ENCODE results near the gene PLEK. TPM values are rescaled to one million over a fixed set of nuclear protein-coding genes. Genes with fewer than 3 reads are reported as not detected.

Gene PLEK
- total and polyA plus RNA-seq, 9 of the 15 experiments (the other 6 are each of a cell fraction or from before 2014, with no cell fraction given): 0.14 to 1.2 (median 0.36) TPM

DNA sequence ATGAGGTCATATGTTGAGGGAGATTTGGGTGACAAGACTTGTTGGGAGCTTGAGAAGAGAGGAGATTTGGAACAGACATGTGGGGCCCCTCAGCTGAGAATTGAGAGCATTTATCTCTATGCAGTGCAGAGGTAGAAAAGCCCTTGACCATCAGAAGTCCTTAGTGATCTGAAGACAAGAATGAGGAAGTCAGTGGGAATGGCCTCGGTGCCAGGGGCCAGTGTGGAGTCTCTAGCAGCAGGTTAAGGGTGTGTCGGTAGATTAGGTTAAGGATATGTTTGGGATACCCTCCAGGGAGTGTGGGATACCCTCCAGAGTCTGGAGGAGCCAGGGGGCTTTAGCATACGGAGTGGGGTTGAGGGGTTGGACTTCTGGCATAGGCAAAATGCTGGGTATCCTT lies 60.4 kb downstream of the PLEK start:
- WGBS (ENCODE audit: insufficient coverage, low coverage, missing lambda C conversion rate): 23% methylated on average over 3 of the region's 3 CpGs
- BruUV-seq (replicated peaks): no TSS peak
- Histone ChIP-seq H3K9me3 (replicated peaks; ENCODE audit: control insufficient read depth, insufficient read depth, low read depth, low read length) (no peaks in the 10 kb centered on the region), H3K9ac (ENCODE audit: insufficient read depth in 1 of 2, low read depth in 2 of 2, low read length in 2 of 2) (no peak overlapping the region), H2AFZ (ENCODE audit: low read depth, low read length) (peak overlapping the region; percentile 15; the same call in 1 of the 2 replicates), H3K36me3 (ENCODE audit: control insufficient read depth, insufficient read depth, low read length) (no peaks in the 10 kb centered on the region), H3K4me2 (ENCODE audit: insufficient read depth, low read length) (no peak overlapping the region), H3K27me3 (ENCODE audit: control insufficient read depth in 2 of 2, insufficient read depth in 2 of 2, low read length in 2 of 2) (no peaks in the 10 kb centered on the region), H3K4me3 (no peak overlapping the region), H3K27ac (ENCODE audit: extremely low read depth, low read depth, low read length) (no peak overlapping the region), H3K79me2 (ENCODE audit: control insufficient read depth, insufficient read depth, low read length) (no peaks in the 10 kb centered on the region), H3K9me1 (ENCODE audit: control insufficient read depth, insufficient read depth, low read length) (no peaks in the 10 kb centered on the region), H3K4me1 (replicated peaks in 1 of 2; ENCODE audit: control insufficient read depth in 2 of 2, insufficient read depth in 2 of 2, low read length in 2 of 2) (peaks cover 5 to 47% of the 10 kb centered on the region in 2 experiments), H4K20me1 (replicated peaks; ENCODE audit: control insufficient read depth, insufficient read depth, low read length) (no peaks in the 10 kb centered on the region)
- TF ChIP-seq ZNF668 (CRISPR knock-in tag; IDR thresholded peaks at IDR 0.05) (no peak), ETS2 (tag; IDR thresholded peaks at IDR 0.05; ENCODE audit: borderline replicate concordance, poor library complexity, severe bottlenecking) (no peak), SPI1 (IDR thresholded peaks at IDR 0.05; ENCODE audit: borderline replicate concordance, low read depth, low read length) (peak; percentile 90)
- ATAC-seq (no peak), DNase-seq (ENCODE audit: extremely low read depth in 1 of 4, low spot score in 3 of 4) (no peak), FAIRE-seq (no peak)
- CTCF ChIA-PET (ENCODE audit: low intra/inter-chr PET ratio): no interaction called here
- intact Hi-C loops (cut with micrococcal nuclease) (no loop called here), in situ Hi-C loops (cut with MboI) (no loop called here)
- POLR2A ChIA-PET: interaction anchor here (0.6 to 1.5 kb wide), 3 partner anchors 11 to 141 kb away, joined by 3 read pairs; no protein-coding TSS in a partner anchor

GRCh38 chr2:68426446-68426845 lies 61.4 kb downstream of the PLEK start:
- peaks cover 5 to 46% of the 10 kb centered on the region in 2 experiments for H3K4me1 ChIP-seq (replicated peaks in 1 of 2; ENCODE audit: control insufficient read depth in 2 of 2, insufficient read depth in 2 of 2, low read length in 2 of 2)
- CTCF ChIA-PET (ENCODE audit: low intra/inter-chr PET ratio): no interaction called here
- POLR2A ChIA-PET: interaction anchor here (0.6 to 4.4 kb wide), 3 partner anchors 10 to 24 kb away, joined by 3 to 21 read pairs (median 5); no protein-coding TSS in a partner anchor
- TF ChIP-seq ZC3H4 (CRISPR knock-in tag; IDR thresholded peaks at IDR 0.05; ENCODE audit: borderline replicate concordance) (no peak), ZSCAN29 (IDR thresholded peaks at IDR 0.05) (no peak), VEZF1 (CRISPR knock-in tag; IDR thresholded peaks at IDR 0.05) (no peak), GTF2F1 (IDR thresholded peaks at IDR 0.05; ENCODE audit: low read depth, low read length) (no peak), RBM25 (IDR thresholded peaks at IDR 0.05; ENCODE audit: low read depth, low read length, severe bottlenecking) (no peak), FOXO4 (CRISPR knock-in tag; IDR thresholded peaks at IDR 0.05) (no peak), ZBTB34 (CRISPR knock-in tag; IDR thresholded peaks at IDR 0.05) (no peak), POLR2AphosphoS5 (IDR thresholded peaks at IDR 0.05; ENCODE audit: control insufficient read depth, insufficient read depth, low read depth, low read length) (peak; percentile 51; the same call in 1 of the 2 replicates), ZBTB17 (CRISPR knock-in tag; IDR thresholded peaks at IDR 0.05) (no peak)

More at GRCh38 chr2:68426446-68426845, 61.4 kb downstream of the PLEK start:
- 36% methylated on average over 1 of the region's 1 CpG for whole genome bisulfite sequencing (ENCODE audit: insufficient coverage, low coverage, missing lambda C conversion rate)
- Histone ChIP-seq H4K20me1 (replicated peaks; ENCODE audit: control insufficient read depth, insufficient read depth, low read length) (no peaks in the 10 kb centered on the region), H3K9me3 (replicated peaks; ENCODE audit: control insufficient read depth, insufficient read depth, low read depth, low read length) (no peaks in the 10 kb centered on the region), H3K27me3 (ENCODE audit: control insufficient read depth in 2 of 2, insufficient read depth in 2 of 2, low read length in 2 of 2) (no peaks in the 10 kb centered on the region), H3K9me1 (ENCODE audit: control insufficient read depth, insufficient read depth, low read length) (no peaks in the 10 kb centered on the region), H3K27ac (ENCODE audit: extremely low read depth, low read depth, low read length) (no peak overlapping the region), H3K79me2 (ENCODE audit: control insufficient read depth, insufficient read depth, low read length) (no peaks in the 10 kb centered on the region), H3K9ac (ENCODE audit: insufficient read depth in 1 of 2, low read depth in 2 of 2, low read length in 2 of 2) (no peak overlapping the region), H2AFZ (ENCODE audit: low read depth, low read length) (no peak overlapping the region), H3K4me3 (no peak overlapping the region), H3K4me2 (ENCODE audit: insufficient read depth, low read length) (no peak overlapping the region), H3K36me3 (ENCODE audit: control insufficient read depth, insufficient read depth, low read length) (no peaks in the 10 kb centered on the region)
- ATAC-seq (no peak), FAIRE-seq (no peak), DNase-seq (ENCODE audit: extremely low read depth in 1 of 4, low spot score in 3 of 4) (no peak)
- BruUV-seq (replicated peaks): no TSS peak
- intact Hi-C loops (cut with micrococcal nuclease) (no loop called here), in situ Hi-C loops (cut with MboI) (no loop called here)
